Parathyroid adenoma (tissue), 2 donors: ENCODE data around the gene OR2T29.
"Not testable (repeated sequence)": the region's sequence is repeated elsewhere in the genome, so short reads cannot be mapped to it uniquely, and the experiment has no call there.

Experiments used
- H2AFZ ChIP-seq: fragments of 300-600 bp; sonication (generic); one replicate; pipeline ENCODE4 v1.7.0; 2017; ENCODE audit warnings: antibody characterized with exemption, mild to moderate bottlenecking
- H3K27ac ChIP-seq: fragments of 300-600 bp; sonication (generic); one replicate; pipeline ENCODE4 v1.7.0; 2017
- H3K27me3 ChIP-seq: fragments of 300-600 bp; sonication (generic); one replicate; pipeline ENCODE4 v1.7.0; 2017; ENCODE audit warnings: low read length; ENCODE audit not compliant: control insufficient read depth, insufficient read depth
- H3K36me3 ChIP-seq: fragments of 300-600 bp; sonication (generic); one replicate; pipeline ENCODE4 v1.7.0; 2017; ENCODE audit warnings: low read length; ENCODE audit not compliant: control insufficient read depth, insufficient read depth
- H3K4me1 ChIP-seq: fragments of 300-600 bp; sonication (generic); one replicate; pipeline ENCODE4 v1.7.0; 2017; ENCODE audit warnings: control low read depth
- H3K4me2 ChIP-seq: fragments of 300-600 bp; sonication (generic); one replicate; pipeline ENCODE4 v1.7.0; 2017; ENCODE audit warnings: low read length
- H3K4me3 ChIP-seq: fragments of 300-600 bp; sonication (generic); one replicate; pipeline ENCODE4 v1.7.0; 2017; ENCODE audit warnings: low read depth, low read length
- H3K79me2 ChIP-seq: fragments of 300-600 bp; sonication (generic); one replicate; pipeline ENCODE4 v1.7.0; 2017; ENCODE audit warnings: control low read depth
- H3K9ac ChIP-seq: fragments of 300-600 bp; sonication (generic); one replicate; pipeline ENCODE4 v1.7.0; 2017; ENCODE audit warnings: mild to moderate bottlenecking
- H3K9me3 ChIP-seq: fragments of 300-600 bp; sonication (generic); one replicate; pipeline ENCODE4 v1.7.0; 2017; ENCODE audit warnings: low read length; ENCODE audit not compliant: control insufficient read depth
- TF ChIP-seq, protein P1 (sequence below): fragments of 300-600 bp; sonication (generic); IDR thresholded peaks from one replicate; pipeline ENCODE4 v1.7.0; 2017; ENCODE audit warnings: antibody characterized with exemption, mild to moderate bottlenecking
- donor health status: primary hyperparathyroidism.

OR2T29 gene, protein sequence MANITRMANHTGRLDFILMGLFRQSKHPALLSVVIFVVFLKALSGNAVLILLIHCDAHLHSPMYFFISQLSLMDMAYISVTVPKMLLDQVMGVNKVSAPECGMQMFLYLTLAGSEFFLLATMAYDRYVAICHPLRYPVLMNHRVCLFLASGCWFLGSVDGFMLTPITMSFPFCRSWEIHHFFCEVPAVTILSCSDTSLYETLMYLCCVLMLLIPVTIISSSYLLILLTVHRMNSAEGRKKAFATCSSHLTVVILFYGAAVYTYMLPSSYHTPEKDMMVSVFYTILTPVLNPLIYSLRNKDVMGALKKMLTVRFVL

DNA sequence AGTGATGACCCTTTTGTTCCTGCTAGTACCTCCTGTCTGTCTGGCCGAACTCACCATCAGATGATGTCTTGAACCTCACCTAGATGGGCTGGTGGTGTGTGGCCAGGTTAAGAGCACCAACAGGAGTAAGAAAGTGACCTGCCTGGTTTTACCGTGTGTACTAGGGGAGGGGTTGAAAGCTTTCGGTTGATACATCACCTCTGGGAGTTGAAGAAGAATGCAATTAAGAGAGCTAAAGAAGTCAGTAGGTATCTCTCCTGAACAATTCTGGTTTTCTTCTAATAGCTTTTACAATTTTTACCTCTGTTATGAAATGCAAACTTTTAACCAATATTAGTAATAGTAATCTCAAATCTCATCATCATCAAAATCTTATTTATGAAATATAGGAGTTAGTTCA, at the start of gene OR2T29:
OR2T29 (minus strand) TSS at position 101 of the 400 bp plus-strand sequence. CDS start 3,281 bp downstream, outside the sequence.
- H3K27ac ChIP-seq, H3K36me3 ChIP-seq, H3K9me3 ChIP-seq, H3K4me2 ChIP-seq, H2AFZ ChIP-seq, H3K9ac ChIP-seq, H3K79me2 ChIP-seq, H3K4me1 ChIP-seq, H3K27me3 ChIP-seq, H3K4me3 ChIP-seq: not testable (repeated sequence)

DNA sequence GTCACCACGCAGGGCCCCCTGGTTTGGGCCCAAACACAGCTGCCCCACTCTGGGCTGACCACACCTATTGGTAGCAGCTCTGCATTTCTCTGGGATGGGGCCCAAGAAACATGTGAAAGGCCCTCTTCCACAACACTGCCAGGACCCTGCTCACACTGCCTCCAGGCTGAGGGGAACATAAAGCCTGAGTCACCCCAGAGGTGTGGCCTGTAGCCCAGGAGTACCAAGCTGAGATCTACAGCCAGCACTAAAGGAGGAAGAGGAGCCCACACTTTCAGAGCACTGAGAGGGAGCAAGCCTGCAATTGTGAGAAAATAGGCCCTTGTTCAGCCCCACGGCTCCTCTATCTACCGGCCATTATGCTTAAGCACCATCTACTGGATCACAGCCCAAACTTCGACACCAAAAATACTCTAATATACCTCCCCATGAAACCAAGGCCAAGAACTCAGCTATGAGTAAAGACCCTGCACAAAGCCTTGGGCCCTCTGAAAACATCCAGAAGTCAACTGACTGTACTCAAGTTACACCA, 49.4 kb upstream of the OR2T29 start:
- Histone ChIP-seq H3K4me3 (no peak overlapping the region), H3K79me2 (no peaks in the 10 kb centered on the region), H3K4me2 (no peak overlapping the region), H3K36me3 (no peaks in the 10 kb centered on the region), H3K9ac (no peak overlapping the region), H2AFZ (no peak overlapping the region), H3K27me3 (no peaks in the 10 kb centered on the region), H3K4me1 (no peaks in the 10 kb centered on the region), H3K27ac (no peak overlapping the region), H3K9me3 (no peaks in the 10 kb centered on the region)
- TF ChIP-seq, protein P1, sequence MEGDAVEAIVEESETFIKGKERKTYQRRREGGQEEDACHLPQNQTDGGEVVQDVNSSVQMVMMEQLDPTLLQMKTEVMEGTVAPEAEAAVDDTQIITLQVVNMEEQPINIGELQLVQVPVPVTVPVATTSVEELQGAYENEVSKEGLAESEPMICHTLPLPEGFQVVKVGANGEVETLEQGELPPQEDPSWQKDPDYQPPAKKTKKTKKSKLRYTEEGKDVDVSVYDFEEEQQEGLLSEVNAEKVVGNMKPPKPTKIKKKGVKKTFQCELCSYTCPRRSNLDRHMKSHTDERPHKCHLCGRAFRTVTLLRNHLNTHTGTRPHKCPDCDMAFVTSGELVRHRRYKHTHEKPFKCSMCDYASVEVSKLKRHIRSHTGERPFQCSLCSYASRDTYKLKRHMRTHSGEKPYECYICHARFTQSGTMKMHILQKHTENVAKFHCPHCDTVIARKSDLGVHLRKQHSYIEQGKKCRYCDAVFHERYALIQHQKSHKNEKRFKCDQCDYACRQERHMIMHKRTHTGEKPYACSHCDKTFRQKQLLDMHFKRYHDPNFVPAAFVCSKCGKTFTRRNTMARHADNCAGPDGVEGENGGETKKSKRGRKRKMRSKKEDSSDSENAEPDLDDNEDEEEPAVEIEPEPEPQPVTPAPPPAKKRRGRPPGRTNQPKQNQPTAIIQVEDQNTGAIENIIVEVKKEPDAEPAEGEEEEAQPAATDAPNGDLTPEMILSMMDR: no peak

DNA sequence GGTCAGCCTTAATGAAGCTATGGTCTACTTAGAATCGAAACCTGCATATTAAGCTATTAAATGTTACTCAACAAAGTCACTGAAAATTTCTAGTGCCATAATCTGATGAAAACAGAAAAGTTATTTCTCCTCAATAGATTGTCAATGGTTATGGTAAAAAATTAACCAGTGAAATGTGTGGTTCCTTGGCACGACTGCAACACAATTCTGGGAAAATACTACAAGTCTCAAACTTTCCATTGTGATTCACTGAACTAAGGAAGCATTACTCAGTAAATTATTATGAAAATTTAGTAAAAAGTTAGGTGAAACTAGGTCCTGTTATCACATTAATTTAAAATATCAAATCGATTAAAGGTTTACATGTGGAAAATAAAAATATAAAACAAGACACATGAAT, 47.7 kb upstream of the OR2T29 start:
- H3K27me3 ChIP-seq: no peaks in the 10 kb centered on the region
- H3K27ac ChIP-seq: no peak overlapping the region
- no peak overlapping the region for H3K4me3 ChIP-seq
- H3K4me1 ChIP-seq: no peaks in the 10 kb centered on the region
- no peaks in the 10 kb centered on the region for H3K9me3 ChIP-seq
- TF ChIP-seq, protein P1: no peak
- no peaks in the 10 kb centered on the region for H3K36me3 ChIP-seq
- H3K4me2 ChIP-seq: no peak overlapping the region
- no peaks in the 10 kb centered on the region for H3K79me2 ChIP-seq
- H2AFZ ChIP-seq: no peak overlapping the region
- no peak overlapping the region for H3K9ac ChIP-seq

DNA sequence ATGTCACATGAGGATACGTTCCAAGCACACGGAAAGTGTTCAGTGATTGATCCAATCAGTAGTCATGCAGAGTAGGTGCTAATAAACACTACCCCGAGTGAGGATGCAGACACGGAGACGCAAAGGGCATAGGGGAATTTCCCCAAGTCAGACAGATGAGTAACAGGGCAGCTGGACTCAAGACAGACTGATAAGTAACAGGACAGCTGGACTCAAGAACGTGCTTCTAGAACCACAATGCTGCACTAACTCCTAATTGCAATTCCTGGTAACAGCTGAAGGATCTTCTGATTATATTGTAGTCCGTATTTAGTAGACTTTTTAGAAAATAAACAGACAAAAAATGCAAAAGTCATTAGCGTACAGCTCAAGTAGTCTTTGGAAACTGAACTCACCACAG, 36.8 kb upstream of the OR2T29 start:
- Histone ChIP-seq H3K27ac (no peak overlapping the region), H3K4me1 (no peaks in the 10 kb centered on the region), H3K4me2 (no peak overlapping the region), H3K79me2 (no peaks in the 10 kb centered on the region), H3K36me3 (no peaks in the 10 kb centered on the region), H3K27me3 (no peaks in the 10 kb centered on the region), H3K9me3 (no peaks in the 10 kb centered on the region), H3K4me3 (no peak overlapping the region), H2AFZ (no peak overlapping the region), H3K9ac (no peak overlapping the region)
- TF ChIP-seq, protein P1: no peak

DNA sequence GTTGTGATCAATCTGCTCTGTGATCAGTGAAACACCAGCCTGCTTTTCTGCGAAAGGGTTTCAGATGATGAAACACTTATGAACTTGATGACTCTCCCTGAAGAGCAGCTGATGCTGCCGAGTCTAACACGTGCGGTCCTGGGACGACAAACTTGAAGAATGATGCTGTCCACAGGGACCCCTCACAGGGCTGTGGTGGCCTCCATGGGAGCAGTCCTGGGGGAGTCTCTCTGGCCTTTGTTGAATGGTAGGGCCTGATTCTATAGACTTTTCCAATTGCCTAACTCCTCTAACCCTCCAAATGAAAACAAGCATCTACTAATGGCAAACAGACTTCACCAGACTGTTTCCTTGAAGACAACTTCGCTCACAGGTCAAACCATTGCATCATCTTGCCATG, 35.0 kb upstream of the OR2T29 start, which contains the start of gene OR2T10:
OR2T10 (minus strand) TSS at position 112 of the 400 bp plus-strand sequence. CDS start 3,932 bp downstream, outside the sequence.
- Histone ChIP-seq H3K9ac (no peak within 1 kb of the TSS), H3K9me3 (no peaks in the 10 kb centered on the region), H2AFZ (no peak within 1 kb of the TSS), H3K79me2 (no peaks in the 10 kb centered on the region), H3K4me2 (no peak within 1 kb of the TSS), H3K4me3 (no peak within 1 kb of the TSS), H3K36me3 (no peaks in the 10 kb centered on the region), H3K27ac (no peak within 1 kb of the TSS), H3K27me3 (no peaks in the 10 kb centered on the region), H3K4me1 (no peaks in the 10 kb centered on the region)
- TF ChIP-seq, protein P1: no peak
